Subcutaneous preadipocyte (primary cell): ENCODE data around the gene SETD4. TPM values are rescaled to one million over a fixed set of nuclear protein-coding genes. Genes with fewer than 3 reads are reported as not detected.

Experiments
- small RNA-seq: library from RNA; depleted of rRNA; stranded (forward); fragments of <200 nt; gene quantifications from one replicate; pipeline ENCODE3, GENCODE V24; 2012
- total RNA-seq: library from RNA; depleted of rRNA; stranded (reverse); fragments of >200 nt; gene quantifications from 2 replicates; pipeline ENCODE4 v1.2.3, GENCODE V29; 2012

The SETD4 gene, protein sequence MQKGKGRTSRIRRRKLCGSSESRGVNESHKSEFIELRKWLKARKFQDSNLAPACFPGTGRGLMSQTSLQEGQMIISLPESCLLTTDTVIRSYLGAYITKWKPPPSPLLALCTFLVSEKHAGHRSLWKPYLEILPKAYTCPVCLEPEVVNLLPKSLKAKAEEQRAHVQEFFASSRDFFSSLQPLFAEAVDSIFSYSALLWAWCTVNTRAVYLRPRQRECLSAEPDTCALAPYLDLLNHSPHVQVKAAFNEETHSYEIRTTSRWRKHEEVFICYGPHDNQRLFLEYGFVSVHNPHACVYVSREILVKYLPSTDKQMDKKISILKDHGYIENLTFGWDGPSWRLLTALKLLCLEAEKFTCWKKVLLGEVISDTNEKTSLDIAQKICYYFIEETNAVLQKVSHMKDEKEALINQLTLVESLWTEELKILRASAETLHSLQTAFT
- 13.6 and 16.6 TPM in 2 replicates for total RNA-seq

DNA sequence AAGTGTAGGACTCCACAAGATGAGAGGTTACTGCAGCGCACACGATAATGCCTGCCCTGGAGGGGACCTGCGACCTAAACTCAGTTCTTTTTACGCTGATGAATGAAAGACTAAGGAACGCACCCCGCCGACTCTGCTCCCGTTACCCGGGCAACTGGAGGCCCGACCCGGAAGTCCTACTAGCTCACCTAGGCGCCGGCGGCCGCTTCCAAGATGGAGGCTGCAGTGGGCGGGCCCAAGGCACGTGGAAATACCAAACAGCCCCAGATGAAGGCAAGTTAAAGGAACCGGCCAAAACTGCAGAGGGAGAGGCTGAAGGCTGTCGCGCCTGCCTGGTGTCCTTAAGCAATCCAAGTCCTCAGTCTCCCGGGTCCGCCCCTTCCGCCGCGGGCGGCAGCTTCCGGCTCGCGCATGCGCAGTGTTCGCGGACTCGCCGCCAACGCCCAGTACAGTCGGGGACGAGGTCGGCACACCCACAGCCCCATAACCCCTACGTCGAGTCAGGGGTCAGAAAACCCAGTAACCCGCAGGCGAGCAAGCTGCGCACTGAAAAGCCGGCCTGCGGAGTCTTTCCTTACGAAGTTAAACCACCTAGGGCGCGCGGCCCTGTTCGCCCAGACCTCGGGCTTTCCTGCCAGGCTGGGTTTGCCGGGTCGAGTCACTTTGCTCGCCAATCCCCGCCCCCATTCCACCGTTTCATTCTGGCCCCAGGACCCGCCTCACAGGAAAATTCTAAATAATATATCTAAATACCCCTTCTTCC, at the start of gene SETD4:
Gene SETD4 (minus strand): TSS at position 368 of the 763 bp plus-strand sequence. CDS start 1,638 bp downstream, outside the sequence.

DNA sequence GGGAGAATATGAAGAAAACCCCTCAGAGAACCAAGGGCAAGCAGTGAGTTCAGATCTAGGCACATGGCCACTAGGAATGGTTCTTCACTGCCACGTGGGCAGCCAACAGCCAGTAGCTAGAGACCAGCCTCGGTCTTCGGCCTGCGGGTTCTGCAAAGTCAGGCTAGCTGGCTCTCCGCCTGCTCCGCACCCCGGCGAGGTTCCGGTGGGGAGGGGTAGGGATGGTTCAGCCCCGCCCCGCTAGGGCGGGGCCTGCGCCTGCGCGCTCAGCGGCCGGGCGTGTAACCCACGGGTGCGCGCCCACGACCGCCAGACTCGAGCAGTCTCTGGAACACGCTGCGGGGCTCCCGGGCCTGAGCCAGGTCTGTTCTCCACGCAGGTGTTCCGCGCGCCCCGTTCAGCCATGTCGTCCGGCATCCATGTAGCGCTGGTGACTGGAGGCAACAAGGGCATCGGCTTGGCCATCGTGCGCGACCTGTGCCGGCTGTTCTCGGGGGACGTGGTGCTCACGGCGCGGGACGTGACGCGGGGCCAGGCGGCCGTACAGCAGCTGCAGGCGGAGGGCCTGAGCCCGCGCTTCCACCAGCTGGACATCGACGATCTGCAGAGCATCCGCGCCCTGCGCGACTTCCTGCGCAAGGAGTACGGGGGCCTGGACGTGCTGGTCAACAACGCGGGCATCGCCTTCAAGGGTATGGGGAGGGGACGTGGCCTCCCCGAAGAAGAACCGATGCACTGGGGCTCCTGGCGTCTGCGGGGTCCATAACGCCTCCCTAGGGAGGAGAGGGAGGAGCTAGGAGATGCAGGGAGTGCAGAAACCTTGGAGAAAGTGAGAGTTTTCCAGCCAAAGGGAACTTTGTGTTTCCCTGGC, 9.6 kb upstream of the SETD4 start, which contains the start of gene CBR1:
Gene CBR1 (plus strand): TSS at position 312 of the 871 bp plus-strand sequence. CDS start 92 bp downstream, at position 404.

Small RNA genes within 50 kb of the gene (small RNA-seq; reads per million reads assigned to genes)
- not detected for gene RNU6-992P

Other genes starting within 250 kb of the SETD4 start
- gene CBR1, start 9.5 kb upstream of the SETD4 start, total RNA-seq, result 107 and 132 TPM in 2 replicates
- gene CBR3, start 74.6 kb upstream of the SETD4 start, total RNA-seq, result 19.5 and 35.6 TPM in 2 replicates
- gene DOP1B, start 96.3 kb upstream of the SETD4 start, total RNA-seq, result 7.4 and 10.7 TPM in 2 replicates